Raji (cell line): Measurements from ENCODE around the gene CFHR5.
"Not testable (repeated sequence)": the region's sequence is repeated elsewhere in the genome, so short reads cannot be mapped to it uniquely, and the experiment has no call there.

ENCODE experiments used
- POLR2A ChIP-seq: IDR thresholded peaks from 2 replicates; pipeline ENCODE4 v1.6.1; 2011; ENCODE audit warnings: low read depth, low read length, control low read depth; ENCODE audit not compliant: insufficient read depth

Gene CFHR5

DNA sequence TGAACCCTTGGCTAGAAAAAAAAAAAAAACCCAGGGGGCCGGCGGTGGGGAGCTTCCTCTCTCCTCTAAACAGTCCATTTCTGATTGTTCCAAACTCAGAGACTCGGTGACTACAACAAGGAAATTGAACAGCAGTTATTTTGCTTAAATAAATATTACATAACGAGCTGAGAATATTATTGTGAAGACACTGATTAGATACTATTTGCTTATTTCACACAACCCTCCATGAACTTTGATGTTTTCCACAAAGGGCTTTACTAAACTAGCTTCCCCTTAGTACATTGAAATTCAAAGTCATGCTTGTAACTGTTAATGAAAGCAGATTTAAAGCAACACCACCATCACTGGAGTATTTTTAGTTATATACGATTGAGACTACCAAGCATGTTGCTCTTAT is at the start of gene CFHR5:
TSS of gene CFHR5 (plus strand) at position 279 of the 400 bp plus-strand sequence. CDS start at position 388, 109 bp downstream.
- TF ChIP-seq POLR2A: no peak

DNA sequence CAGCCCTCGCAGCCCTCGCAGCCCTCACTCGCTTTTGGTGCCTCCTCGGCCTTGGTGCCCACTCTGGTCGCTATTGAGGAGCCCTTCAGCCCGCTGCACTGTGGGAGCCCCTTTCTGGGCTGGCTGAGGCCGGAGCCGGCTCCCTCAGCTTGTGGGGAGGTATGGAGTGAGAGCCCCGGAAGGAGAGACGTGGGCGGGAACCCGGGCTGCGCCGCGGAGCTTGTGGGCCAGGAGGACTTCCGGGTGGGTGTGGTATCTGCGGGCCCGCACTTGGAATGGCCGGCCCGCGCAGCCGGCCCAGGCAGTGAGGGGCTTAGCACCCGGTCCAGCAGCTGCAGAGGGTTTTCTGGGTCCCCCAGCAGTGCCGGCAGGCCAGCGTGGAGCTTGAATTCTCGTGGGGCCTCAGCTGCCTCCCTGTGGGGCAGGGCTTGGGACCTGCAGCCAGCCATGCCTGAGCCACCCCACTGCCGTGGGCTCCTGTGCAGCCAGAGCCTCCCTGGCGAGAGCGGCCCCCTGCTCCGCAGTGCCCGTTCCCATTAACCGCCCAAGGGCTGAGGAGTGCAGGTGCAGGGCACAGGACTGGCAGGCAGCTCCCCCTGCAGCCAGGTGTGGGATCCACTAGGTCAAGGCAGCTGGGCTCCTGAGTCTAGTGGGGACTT is 43.7 kb upstream of the CFHR5 start:
- TF ChIP-seq POLR2A: no peak

DNA sequence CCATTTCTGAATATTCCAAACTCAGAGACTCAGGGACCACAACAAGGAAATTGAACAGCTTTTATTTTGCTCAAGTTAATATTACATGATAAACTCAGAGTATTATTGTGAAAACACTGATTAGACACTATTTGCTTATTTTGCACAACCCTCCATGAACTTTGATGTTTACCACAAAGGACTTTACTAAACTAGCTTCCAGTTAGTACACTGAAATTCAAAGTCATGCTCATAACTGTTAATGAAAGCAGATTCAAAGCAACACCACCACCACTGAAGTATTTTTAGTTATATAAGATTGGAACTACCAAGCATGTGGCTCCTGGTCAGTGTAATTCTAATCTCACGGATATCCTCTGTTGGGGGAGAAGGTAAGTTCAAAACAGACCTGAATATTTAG is 33.8 kb upstream of the CFHR5 start, which contains the start of gene CFHR2:
TSS of gene CFHR2 (plus strand) at position 171 of the 400 bp plus-strand sequence. CDS start at position 314, 143 bp downstream.
- not testable (repeated sequence) for TF ChIP-seq POLR2A

DNA sequence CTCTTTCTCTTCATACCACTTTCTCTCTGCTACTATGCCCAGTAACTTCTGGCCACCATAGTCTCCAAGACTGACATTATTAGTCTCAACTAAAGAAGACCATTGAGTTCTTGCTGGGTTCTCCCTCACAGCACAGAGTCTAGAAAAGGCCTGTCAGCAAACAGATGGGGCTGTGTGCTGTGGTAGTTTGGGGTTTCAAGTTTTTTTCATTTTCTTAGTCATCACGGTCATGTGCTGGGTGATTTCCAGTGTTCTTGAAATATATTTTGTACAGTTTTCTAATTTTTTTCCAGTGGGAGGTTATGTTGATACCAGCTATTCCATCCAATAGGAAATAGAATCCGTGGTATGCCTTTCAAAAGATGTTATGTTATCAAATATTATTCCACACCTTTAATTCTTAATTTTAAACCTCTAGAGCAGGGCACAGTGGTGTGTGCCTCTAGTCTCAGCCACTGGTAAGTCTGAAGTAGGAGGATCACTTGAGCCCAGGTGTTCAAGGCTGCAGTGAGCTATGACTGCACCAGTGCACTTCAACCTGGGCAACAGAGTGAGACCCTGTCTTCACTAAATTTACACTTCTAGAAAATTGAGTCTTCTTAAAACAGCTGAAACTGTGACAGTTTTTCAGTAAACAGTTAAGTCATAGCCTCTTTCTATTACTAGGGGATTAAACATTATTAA is 25.5 kb upstream of the CFHR5 start:
- no peak for TF ChIP-seq POLR2A

DNA sequence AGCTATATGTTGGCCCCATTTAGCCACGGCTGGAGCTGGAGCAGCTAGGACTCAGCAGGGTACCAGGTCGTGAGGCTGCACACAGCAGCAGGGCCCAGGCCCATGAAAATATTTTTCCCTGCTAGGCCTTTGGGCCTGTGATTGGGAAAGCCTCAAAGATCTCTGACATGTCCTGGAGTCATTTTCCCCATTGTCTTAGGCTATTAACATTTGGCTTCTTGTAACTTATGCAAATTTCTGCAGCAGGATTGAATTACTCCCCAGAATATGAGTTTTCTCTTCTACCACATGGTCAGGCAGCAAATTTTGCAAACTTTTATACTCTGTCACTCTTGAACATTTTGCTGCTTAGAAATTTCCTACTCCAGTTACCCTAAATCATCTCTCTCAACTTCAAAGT is 22.6 kb upstream of the CFHR5 start:
- no peak for TF ChIP-seq POLR2A

DNA sequence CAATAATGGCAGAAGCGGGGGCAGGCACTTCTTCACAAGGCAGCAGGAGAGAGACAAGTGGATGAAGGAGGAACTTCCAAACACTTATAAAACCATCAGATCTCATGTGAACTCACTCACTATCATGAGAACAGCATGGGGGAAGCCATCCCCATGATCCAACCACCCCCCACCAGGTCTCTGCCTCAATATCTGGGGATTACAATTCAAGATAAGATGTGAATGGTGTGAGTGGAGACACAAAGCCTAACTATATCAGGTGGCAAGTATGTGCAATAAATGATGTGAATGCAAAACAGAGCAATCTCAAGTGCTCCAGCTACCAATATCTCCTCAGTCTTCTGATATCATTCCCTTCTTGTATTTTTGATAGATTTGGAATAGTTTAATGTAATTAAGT is 21.4 kb upstream of the CFHR5 start:
- TF ChIP-seq POLR2A: no peak

DNA sequence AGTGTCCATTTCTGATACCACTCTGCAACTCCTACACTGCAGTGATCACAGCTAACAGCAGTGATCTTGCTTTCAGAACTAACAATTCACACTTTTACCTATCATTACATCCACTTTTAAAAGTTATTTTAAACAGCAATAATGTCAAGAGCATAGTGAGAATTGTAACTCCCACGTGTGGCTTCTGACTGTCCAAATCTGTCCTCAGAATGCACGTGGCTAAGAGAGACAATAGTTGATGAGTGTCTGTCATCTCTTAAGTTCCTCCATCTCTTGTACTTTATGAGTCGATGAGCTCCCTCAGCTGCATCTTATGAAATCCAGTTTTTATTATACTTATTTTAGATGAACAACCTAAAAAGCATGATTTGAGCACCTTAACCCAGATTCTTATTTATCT is 16.5 kb upstream of the CFHR5 start:
- TF ChIP-seq POLR2A: no peak

DNA sequence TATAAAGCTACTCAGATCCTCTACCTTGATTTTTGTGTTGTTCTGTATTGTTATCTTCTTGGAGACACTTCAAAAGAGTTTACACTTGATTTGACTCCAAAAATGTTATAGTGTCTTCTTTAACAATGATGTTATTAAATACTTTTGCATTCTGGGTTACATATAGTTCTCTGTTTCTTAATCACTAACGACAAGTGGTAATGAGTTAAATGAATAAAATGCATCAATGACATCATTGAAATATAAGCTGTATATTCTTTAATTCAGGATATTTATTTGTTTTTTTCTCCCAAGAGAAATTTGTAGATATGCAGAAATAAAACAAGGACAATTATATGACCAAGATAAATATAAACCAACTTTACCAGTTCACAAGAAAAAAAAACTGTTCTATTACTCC is 7.2 kb upstream of the CFHR5 start:
- no peak for TF ChIP-seq POLR2A

DNA sequence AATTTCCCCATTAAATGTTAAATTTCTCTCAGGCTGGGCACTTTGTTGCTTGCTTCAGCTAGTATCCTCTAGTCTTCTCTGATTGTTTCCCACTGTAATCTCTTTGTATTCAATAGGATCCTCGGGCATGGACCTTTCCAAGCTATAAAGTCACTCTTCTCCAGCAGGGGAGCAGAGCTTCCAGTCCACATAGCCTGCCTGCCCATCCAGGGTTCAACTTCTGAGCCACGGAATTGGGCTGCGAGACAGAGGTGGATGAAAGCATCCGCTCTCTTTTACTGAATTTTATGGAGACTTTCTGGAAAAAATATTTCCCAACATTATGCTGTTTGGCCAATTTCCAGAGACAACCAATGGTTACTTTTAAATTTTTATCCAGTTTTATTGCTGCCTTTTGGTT is 1.1 kb upstream of the CFHR5 start:
- no peak for TF ChIP-seq POLR2A

DNA sequence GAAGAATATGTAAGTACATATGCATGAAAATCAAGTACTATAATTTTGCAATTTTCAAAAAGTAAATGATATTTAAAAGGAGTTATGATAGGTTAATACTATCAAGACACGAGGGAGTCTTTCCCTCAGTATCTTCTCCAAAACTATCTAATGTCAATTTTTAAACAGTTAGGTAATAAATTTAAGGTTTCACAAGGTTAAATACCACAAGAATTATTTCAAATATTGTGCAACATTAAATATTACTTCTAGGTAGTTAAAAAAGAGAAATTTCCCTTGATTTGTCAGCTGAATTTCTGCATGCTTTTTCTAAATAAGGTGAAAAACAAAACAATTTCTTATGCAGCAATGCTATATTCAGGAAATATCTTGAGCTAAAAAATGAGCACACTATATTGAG is 3.5 kb downstream of the CFHR5 start:
- TF ChIP-seq POLR2A: no peak

DNA sequence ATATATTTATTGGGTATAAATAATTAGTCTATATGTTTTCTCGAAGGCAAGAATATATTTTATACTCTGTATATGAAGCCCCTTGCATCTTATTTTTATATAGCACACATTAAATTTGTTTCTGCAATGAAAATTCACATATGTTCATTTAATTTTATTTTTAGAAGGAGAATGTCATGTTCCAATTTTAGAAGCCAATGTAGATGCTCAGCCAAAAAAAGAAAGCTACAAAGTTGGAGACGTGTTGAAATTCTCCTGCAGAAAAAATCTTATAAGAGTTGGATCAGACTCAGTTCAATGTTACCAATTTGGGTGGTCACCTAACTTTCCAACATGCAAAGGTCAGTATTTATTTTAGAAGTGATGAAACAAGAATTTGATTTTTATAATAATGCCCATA is 16.6 kb downstream of the CFHR5 start:
- no peak for TF ChIP-seq POLR2A

DNA sequence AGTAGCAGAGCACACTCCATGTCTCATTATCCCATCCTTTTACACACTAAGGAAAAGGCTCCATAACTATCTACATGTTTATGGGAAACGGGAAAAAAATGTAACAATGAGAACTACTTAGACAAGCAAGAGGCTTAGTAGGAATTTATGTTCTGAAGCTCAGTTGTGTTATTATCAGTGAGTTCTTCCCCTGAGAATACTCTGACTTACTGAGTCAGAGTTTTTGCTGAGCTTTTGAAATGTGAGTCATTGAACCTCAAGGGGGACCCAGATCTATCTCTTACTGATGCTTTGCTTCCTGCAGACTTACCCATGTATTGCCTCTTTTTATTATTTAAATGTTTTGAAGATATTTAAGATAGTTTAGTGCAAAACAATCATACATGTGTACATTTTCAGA is 20.1 kb downstream of the CFHR5 start:
- no peak for TF ChIP-seq POLR2A

DNA sequence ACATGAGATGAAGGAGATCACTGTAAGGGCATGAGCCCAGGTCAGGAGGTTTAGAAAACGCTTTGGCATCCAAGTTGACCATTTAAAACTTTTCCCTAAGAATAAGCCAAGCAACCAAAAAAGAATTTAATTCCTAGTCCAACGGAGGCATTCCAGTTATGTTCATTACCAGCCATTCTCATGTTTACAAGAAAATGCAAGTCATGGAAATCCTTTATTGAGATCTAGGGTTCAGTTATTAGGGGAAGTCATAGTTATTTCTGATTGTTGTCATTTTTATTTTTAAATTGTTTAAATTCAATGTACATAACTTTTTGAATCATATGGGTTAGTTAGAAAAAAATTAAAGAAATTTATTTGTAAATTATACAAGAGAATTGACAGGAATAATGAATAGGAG is 24.5 kb downstream of the CFHR5 start:
- no peak for TF ChIP-seq POLR2A

DNA sequence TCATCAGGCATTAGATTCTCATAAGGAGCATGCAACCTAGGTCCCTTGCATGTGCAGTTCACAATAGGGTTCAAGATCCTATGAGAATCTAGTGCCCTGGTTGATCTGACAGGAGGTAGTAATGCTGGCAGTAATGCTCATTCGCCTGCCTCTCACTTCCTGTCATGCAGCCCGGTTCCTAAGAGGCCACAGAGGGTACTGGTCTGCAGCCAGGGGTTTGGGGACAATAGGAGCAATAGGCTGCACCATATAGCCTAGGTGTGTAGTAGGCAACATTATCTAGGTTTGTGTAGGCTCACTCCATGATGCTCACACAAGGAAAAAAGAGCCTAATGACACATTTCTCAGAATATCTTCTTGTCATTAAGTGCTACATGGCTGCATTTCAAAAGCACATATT is 25.8 kb downstream of the CFHR5 start:
- no peak for TF ChIP-seq POLR2A

DNA sequence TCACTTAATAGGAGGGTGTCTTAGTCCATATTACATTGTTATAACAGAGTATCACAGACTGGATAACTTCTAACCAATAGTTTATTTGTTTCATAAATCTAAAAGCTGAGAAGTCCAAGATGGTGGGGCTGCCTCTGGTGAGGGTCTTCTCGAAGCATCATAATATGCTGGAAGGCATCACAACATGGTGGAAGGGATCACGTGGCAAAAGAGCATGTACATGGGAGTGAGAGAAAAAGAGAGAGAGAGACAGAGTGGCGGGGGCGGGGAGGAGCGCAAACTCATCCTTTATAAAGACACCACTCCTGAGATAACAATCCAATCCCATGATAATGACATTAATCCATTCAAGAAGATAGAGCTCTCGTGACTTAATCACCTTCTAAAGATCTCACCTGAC is 31.5 kb downstream of the CFHR5 start:
- TF ChIP-seq POLR2A: no peak

DNA sequence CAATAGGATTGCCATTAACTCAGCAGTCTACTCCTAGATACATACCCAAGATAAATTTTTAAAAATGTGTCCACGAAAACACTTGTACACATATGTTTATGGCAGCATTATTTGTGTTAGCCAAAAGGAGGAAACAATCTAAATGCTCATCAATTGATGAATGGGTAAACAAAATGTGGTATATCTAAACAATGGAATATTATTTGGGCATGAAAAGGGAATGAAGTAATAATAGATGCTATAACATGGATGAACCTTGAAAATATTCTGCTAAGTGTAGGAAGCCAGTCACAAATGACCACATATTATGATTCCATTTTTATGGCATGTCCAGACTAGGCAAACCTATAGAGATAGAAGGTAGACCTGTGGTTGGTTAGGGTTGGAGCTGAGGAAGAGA is 34.3 kb downstream of the CFHR5 start:
- TF ChIP-seq POLR2A: no peak

DNA sequence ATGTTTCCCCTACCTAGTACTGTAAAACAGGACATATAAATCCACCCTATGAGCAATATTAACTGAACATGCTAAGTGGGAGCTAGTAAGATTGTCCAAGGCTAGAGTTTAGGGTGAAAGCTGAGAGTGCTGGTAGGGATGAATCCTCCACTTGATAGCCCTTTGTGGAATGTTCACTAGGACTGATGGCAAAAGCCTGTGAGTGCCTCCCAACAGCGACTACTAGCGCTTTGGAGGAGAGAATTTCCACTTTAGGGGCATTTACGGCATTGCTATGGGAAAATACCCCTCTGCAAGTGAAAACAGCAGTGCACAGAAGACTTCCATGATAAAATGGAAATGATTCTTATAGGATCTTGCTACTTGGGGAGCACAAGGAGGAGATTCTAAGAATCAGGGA is 35.9 kb downstream of the CFHR5 start:
- no peak for TF ChIP-seq POLR2A
